Body of pancreas (tissue), 4 donors: ENCODE data around the gene GMPPA. TPM values are rescaled to one million over a fixed set of nuclear protein-coding genes. Genes with fewer than 3 reads are reported as not detected.

ENCODE experiments used
- ATAC-seq: fragments of 150-250 bp; one replicate; pipeline ENCODE4 v1.9.1; 2016
- DNase-seq, 4 donors: peaks; one replicate each; pipeline ENCODE4 v3.0.0-alpha.2; 2019
- H3K27ac ChIP-seq, 4 donors: fragments of 200-600 bp; sonication (generic); 1 replicate in 3 of 4; 2 replicates in 1 of 4; pipeline versions ENCODE4 v1.5.1 to v1.6.1; 2016 to 2019; ENCODE audit warnings: mild to moderate bottlenecking in 1 of 4, mixed read lengths in 1 of 4, moderate library complexity in 1 of 4
- H3K27me3 ChIP-seq, 2 donors: fragments of 200-600 bp; sonication (generic); one replicate each; pipeline ENCODE4 v1.6.0; 2016; ENCODE audit warnings: mild to moderate bottlenecking in 1 of 2
- H3K36me3 ChIP-seq, 2 donors: fragments of 200-600 bp; sonication (generic); replicated peaks in 1 of 2; 2 replicates each; pipeline ENCODE4 v1.5.1; 2016; ENCODE audit warnings: low read depth in 2 of 2; ENCODE audit not compliant: insufficient read depth in 1 of 2
- H3K4me1 ChIP-seq: fragments of 200-600 bp; sonication (generic); one replicate; pipeline ENCODE4 v1.6.0; 2016
- H3K4me3 ChIP-seq, 2 donors: fragments of 200-600 bp; sonication (generic); 1 replicate in 1 of 2; 2 replicates in 1 of 2; pipeline ENCODE4 v1.5.1; 2016 to 2019
- H3K9me3 ChIP-seq, 3 donors: fragments of 200-600 bp; sonication (generic); 1 replicate in 2 of 3; 2 replicates in 1 of 3; pipeline ENCODE4 v1.5.1; 2016
- POLR2A ChIP-seq, 3 donors: fragments of 450-650 bp; IDR thresholded peaks; one replicate each; pipeline ENCODE4 v1.6.1; 2016; ENCODE audit warnings: antibody characterized with exemption in 3 of 3, mild to moderate bottlenecking in 2 of 3
- WGBS, 2 donors: methylation state at CpG; one replicate each; pipeline ENCODE4 v1.1.5; 2017; 5-methylcytosine and 5-hydroxymethylcytosine counted together
- intact Hi-C: fragments of 100-400 bp; cut with DNase I; formaldehyde crosslinking; loops from one replicate; pipeline ENCODE4 v1.15.1; 2023
- total RNA-seq, 2 donors: library from RNA; depleted of rRNA; stranded (reverse); fragments of >200 nt; gene quantifications; one replicate each; pipeline ENCODE4 v1.1.0, GENCODE V29; 2016
- TF ChIP-seq, protein P1 (sequence below), 7 experiments: fragments of 450-650 bp in 4 of 7; fragments of 200-600 bp in 3 of 7; sonication (generic) in 3 of 7; IDR thresholded peaks; one replicate each; pipeline ENCODE4 v1.5.1; 2016 to 2019; ENCODE audit warnings: antibody characterized with exemption in 7 of 7

Gene GMPPA
- total RNA-seq, 2 donors from 2014 or later = 40.5 to 57.4 TPM

DNA sequence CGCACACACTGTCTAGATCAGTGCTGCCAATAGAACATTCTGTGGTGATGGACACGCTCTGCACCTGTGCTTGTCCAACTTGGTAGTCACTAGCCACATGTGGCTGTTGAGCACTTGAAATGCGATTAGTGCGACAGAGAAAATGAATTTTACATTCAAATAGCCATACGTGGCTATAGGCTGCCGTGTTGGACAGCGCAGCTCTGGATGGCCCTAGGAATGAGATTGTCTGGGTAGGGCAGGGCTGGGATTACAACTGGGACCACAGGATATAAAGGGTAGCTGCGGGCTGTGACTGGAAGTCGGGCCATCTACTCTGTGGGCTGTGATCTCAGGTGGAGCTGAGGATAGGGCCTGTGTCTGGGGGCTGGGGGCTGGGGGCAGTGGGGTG, 20.8 kb downstream of the GMPPA start:
- ATAC-seq = no peak
- Histone ChIP-seq H3K36me3 (no peaks in the 10 kb centered on the region), H3K27ac (no peak overlapping the region), H3K4me1 (peaks cover 9% of the 10 kb centered on the region), H3K9me3 (no peaks in the 10 kb centered on the region), H3K27me3 (peaks cover 0 to 17% of the 10 kb centered on the region in 2 donors), H3K4me3 (no peak overlapping the region)
- no peak for DNase-seq
- 85 to 86% methylated on average over 9 of the region's 9 CpGs for WGBS, 2 donors
- TF ChIP-seq, protein P1, sequence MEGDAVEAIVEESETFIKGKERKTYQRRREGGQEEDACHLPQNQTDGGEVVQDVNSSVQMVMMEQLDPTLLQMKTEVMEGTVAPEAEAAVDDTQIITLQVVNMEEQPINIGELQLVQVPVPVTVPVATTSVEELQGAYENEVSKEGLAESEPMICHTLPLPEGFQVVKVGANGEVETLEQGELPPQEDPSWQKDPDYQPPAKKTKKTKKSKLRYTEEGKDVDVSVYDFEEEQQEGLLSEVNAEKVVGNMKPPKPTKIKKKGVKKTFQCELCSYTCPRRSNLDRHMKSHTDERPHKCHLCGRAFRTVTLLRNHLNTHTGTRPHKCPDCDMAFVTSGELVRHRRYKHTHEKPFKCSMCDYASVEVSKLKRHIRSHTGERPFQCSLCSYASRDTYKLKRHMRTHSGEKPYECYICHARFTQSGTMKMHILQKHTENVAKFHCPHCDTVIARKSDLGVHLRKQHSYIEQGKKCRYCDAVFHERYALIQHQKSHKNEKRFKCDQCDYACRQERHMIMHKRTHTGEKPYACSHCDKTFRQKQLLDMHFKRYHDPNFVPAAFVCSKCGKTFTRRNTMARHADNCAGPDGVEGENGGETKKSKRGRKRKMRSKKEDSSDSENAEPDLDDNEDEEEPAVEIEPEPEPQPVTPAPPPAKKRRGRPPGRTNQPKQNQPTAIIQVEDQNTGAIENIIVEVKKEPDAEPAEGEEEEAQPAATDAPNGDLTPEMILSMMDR (IDR thresholded peaks at IDR 0.05) = no peak
- no peak for TF ChIP-seq POLR2A (IDR thresholded peaks at IDR 0.05)
- intact Hi-C loops = no loop called here

DNA sequence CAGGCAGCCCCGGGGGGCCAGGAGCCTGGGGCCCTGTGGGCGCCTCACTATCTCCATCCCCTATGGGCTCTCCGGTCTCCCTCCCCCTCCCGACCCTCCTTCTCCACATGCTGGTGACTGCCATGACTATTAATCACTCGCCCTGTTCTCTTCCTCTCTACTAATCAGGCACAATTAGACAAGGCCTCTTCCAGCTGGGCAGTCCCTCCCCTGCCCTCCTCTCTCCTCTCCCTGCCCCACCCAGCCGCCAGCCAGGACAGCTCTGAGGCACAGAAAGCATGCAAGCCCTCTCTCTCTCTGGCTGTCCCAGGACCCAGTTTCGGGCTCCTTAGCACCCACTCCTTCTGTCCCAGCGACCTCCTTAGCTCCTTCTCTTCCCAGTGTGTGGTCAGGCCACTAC, 21.4 kb downstream of the GMPPA start:
- intact Hi-C loops = no loop called here
- 68 to 70% methylated on average over 8 of the region's 8 CpGs for WGBS, 2 donors
- DNase-seq = no peak
- no peak overlapping the region for H3K4me3 ChIP-seq
- H3K4me1 ChIP-seq = peaks cover 9% of the 10 kb centered on the region
- peaks cover 0 to 17% of the 10 kb centered on the region in 2 donors for H3K27me3 ChIP-seq
- ATAC-seq = no peak
- no peak overlapping the region for H3K27ac ChIP-seq
- no peak for TF ChIP-seq POLR2A (IDR thresholded peaks at IDR 0.05)
- TF ChIP-seq, protein P1 (IDR thresholded peaks at IDR 0.05) = no peak
- no peaks in the 10 kb centered on the region for H3K9me3 ChIP-seq
- no peaks in the 10 kb centered on the region for H3K36me3 ChIP-seq

DNA sequence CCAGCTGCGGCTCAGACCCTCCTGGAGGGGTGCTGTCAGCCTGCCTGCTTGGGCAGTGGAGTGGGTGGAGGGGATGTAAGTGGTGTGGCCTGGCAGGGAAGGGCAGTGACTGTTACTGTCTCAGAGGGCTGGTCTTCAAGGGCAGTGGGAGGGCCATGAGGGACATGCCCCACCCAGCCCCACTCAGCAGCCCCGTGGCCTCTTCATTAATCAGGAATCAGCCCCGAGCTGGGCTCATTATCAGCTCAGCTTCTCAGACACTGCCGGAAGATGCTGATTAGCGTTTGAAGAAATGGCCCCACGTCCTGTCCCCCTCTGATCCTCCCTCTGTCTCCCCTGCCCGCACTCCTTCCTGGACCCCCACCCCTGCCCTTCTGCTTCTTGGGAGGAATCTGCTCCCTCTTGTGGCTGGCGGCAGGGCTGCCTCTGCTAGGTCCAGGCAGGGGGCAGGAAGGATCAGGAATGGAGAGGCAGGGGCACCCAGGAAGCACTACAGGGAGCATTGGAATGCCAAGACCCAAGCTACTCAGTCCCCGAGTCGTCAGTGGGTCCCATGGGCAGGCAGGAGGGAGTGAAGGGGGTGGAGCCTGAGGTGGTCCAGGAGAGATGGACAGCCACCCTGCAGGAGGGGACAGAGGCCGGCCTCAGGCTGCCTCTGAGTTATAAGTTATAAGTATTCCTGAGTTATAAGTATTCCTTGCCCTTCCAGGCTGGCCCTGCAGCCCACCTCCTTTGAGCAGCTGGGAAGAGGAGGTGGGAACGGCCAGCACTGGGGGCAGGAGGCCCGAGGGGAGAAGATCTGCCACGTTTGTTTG, 22.6 kb downstream of the GMPPA start:
- peaks cover 0 to 17% of the 10 kb centered on the region in 2 donors for H3K27me3 ChIP-seq
- ATAC-seq (peak; percentile 39), DNase-seq (peak in 2 of 4 donors; percentile 39 to 52)
- TF ChIP-seq, protein P1 (IDR thresholded peaks at IDR 0.05) = peak in 6 of 7 experiments; percentile 13 to 52 (median 42)
- no peak for TF ChIP-seq POLR2A (IDR thresholded peaks at IDR 0.05)
- intact Hi-C loops = no loop called here
- WGBS, 2 donors = 5 to 10% methylated on average over 13 to 14 of the region's 14 CpGs
- no peaks in the 10 kb centered on the region for H3K9me3 ChIP-seq
- no peaks in the 10 kb centered on the region for H3K36me3 ChIP-seq
- no peak overlapping the region for H3K27ac ChIP-seq
- H3K4me3 ChIP-seq = no peak overlapping the region
- peaks cover 9% of the 10 kb centered on the region for H3K4me1 ChIP-seq

DNA sequence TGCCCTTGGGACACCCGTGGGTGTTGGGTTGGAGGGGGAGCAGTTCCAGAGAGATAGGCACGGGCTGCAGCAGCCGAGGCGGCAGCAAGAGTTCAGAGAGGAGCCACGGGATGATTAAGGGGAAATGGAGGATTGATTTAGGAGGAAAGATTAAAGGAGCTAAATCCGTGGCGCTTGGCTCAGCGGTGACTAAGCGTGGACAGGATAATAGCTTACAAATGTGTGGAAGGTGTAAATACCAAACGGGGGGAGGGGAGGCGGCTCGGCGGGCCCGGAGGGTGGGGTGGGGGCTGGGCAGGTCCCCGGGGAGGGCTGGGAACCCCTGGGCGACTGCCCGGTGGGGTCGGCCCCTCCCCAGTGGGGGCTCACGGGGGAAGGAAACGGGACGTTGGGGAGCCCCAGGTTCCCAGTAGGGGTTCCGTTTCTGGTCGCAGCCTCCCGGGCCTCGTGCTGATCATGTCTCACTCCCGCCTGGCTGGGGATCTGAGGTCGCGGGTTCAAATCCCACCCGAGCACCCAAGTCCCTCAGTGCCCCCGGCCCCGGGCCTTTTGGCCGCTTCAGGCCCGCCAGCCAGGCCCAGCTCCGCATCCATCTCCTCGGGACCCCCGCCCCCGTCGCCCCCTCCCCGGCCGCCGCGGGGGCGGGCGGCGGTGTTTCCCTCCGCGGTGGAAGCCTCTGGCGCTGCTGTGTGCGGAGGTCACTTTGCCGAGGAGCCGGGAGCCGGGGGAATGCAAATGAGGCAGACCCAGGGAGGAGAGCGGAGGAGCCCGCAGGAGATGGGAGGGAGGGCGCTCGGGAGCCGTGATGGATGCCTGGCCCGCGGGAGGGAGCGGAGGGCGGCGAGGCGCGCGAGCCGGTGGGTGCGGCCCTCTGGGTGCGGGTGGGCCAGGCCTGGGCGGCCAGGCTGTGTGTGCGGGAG, 23.7 kb downstream of the GMPPA start:
- no peak for TF ChIP-seq POLR2A (IDR thresholded peaks at IDR 0.05)
- TF ChIP-seq, protein P1 (IDR thresholded peaks at IDR 0.05) = no peak
- H3K4me1 ChIP-seq = peaks cover 16% of the 10 kb centered on the region
- no peak overlapping the region for H3K4me3 ChIP-seq
- intact Hi-C loops = no loop called here
- no peak for ATAC-seq
- no peaks in the 10 kb centered on the region for H3K9me3 ChIP-seq
- DNase-seq = no peak
- 3 to 4% methylated on average over 35 to 52 of the region's 70 CpGs for WGBS, 2 donors
- no peaks in the 10 kb centered on the region for H3K36me3 ChIP-seq
- no peak overlapping the region for H3K27ac ChIP-seq
- H3K27me3 ChIP-seq = peaks cover 0 to 19% of the 10 kb centered on the region in 2 donors
